ENCODE data around the gene MPI. TPM values are rescaled to one million over a fixed set of nuclear protein-coding genes. Genes with fewer than 3 reads are reported as not detected.
"Not testable (repeated sequence)": the region's sequence is repeated elsewhere in the genome, so short reads cannot be mapped to it uniquely, and the experiment has no call there.

Gene MPI
- total RNA-seq, 1 donor from 2014 or later, result 25.9 TPM

- Histone ChIP-seq H3K79me2 (ENCODE audit: insufficient read depth, low read length) (peaks cover 5% of the 10 kb centered on the region), H3K4me2 (ENCODE audit: low read length) (no peak overlapping the region), H3K27me3 (ENCODE audit: insufficient read depth, low read length) (no peaks in the 10 kb centered on the region), H3K27ac (ENCODE audit: low read depth, low read length) (no peak overlapping the region), H4K20me1 (ENCODE audit: insufficient read depth, low read length) (no peaks in the 10 kb centered on the region), H3K9me3 (ENCODE audit: insufficient read depth, low read depth, low read length) (peaks cover 5% of the 10 kb centered on the region), H3K9ac (ENCODE audit: low read length) (no peak overlapping the region), H3K36me3 (ENCODE audit: insufficient read depth, low read length) (no peaks in the 10 kb centered on the region), H3K4me1 (ENCODE audit: insufficient read depth, low read length) (peaks cover 18% of the 10 kb centered on the region), H3K4me3 (ENCODE audit: insufficient read depth, low read depth, low read length) (no peak overlapping the region), H2AFZ (ENCODE audit: low read depth, low read length) (no peak overlapping the region)
- no peak for DNase-seq (ENCODE audit: low read depth)
- Mint-ChIP-seq H3K9me3 (ENCODE audit: unreplicated experiment) (no peaks in the 10 kb centered on the region), H3K4me3 (ENCODE audit: unreplicated experiment) (no peak overlapping the region), H3K27me3 (ENCODE audit: low read depth, unreplicated experiment) (no peaks in the 10 kb centered on the region), H3K27ac (ENCODE audit: unreplicated experiment) (no peak overlapping the region), H3K36me3 (ENCODE audit: low read depth, unreplicated experiment) (peaks cover 3% of the 10 kb centered on the region), H3K4me1 (ENCODE audit: low read depth, unreplicated experiment) (peaks cover 19% of the 10 kb centered on the region)
- TF ChIP-seq CTCF (IDR thresholded peaks at IDR 0.05; ENCODE audit: insufficient read depth, low read depth, low read length) (no peak), EZH2 (IDR thresholded peaks at IDR 0.05; ENCODE audit: insufficient read depth, low read length) (no peak)
- FAIRE-seq, result no peak
Observed at GRCh38 chr15:74885461-74885860, 4.4 kb upstream of the MPI start.

- not testable (repeated sequence) for H3K27ac ChIP-seq (ENCODE audit: low read depth, low read length); H2AFZ ChIP-seq (ENCODE audit: low read depth, low read length); H3K9me3 Mint-ChIP-seq (ENCODE audit: unreplicated experiment); H3K36me3 Mint-ChIP-seq (ENCODE audit: low read depth, unreplicated experiment); H3K4me3 Mint-ChIP-seq (ENCODE audit: unreplicated experiment); H3K36me3 ChIP-seq (ENCODE audit: insufficient read depth, low read length); H3K4me3 ChIP-seq (ENCODE audit: insufficient read depth, low read depth, low read length); H3K9me3 ChIP-seq (ENCODE audit: insufficient read depth, low read depth, low read length); DNase-seq (ENCODE audit: low read depth); FAIRE-seq; H3K27me3 Mint-ChIP-seq (ENCODE audit: low read depth, unreplicated experiment); H3K27ac Mint-ChIP-seq (ENCODE audit: unreplicated experiment); H3K4me2 ChIP-seq (ENCODE audit: low read length); H4K20me1 ChIP-seq (ENCODE audit: insufficient read depth, low read length); H3K9ac ChIP-seq (ENCODE audit: low read length); H3K27me3 ChIP-seq (ENCODE audit: insufficient read depth, low read length)
- peaks cover 22% of the 10 kb centered on the region for H3K4me1 Mint-ChIP-seq (ENCODE audit: low read depth, unreplicated experiment)
- Histone ChIP-seq H3K4me1 (ENCODE audit: insufficient read depth, low read length) (peaks cover 23% of the 10 kb centered on the region), H3K79me2 (ENCODE audit: insufficient read depth, low read length) (peaks cover 10% of the 10 kb centered on the region)
Observed at GRCh38 chr15:74887537-74888193, 2.2 kb upstream of the MPI start.

GRCh38 chr15:74888716-74889115 lies 1.1 kb upstream of the MPI start:
- Mint-ChIP-seq H3K4me1 (ENCODE audit: low read depth, unreplicated experiment) (peaks cover 22% of the 10 kb centered on the region), H3K36me3 (ENCODE audit: low read depth, unreplicated experiment) (peaks cover 7% of the 10 kb centered on the region), H3K27me3 (ENCODE audit: low read depth, unreplicated experiment) (no peaks in the 10 kb centered on the region), H3K27ac (ENCODE audit: unreplicated experiment) (no peak overlapping the region), H3K9me3 (ENCODE audit: unreplicated experiment) (no peaks in the 10 kb centered on the region), H3K4me3 (ENCODE audit: unreplicated experiment) (peak overlapping the region; percentile 34)
- Histone ChIP-seq H2AFZ (ENCODE audit: low read depth, low read length) (peak overlapping the region; percentile 97), H3K79me2 (ENCODE audit: insufficient read depth, low read length) (peaks cover 10% of the 10 kb centered on the region), H4K20me1 (ENCODE audit: insufficient read depth, low read length) (no peaks in the 10 kb centered on the region), H3K4me3 (ENCODE audit: insufficient read depth, low read depth, low read length) (peak overlapping the region; percentile 85), H3K27ac (ENCODE audit: low read depth, low read length) (no peak overlapping the region), H3K4me1 (ENCODE audit: insufficient read depth, low read length) (peaks cover 23% of the 10 kb centered on the region), H3K27me3 (ENCODE audit: insufficient read depth, low read length) (no peaks in the 10 kb centered on the region), H3K36me3 (ENCODE audit: insufficient read depth, low read length) (peaks cover 3% of the 10 kb centered on the region), H3K9ac (ENCODE audit: low read length) (peak overlapping the region; percentile 92), H3K4me2 (ENCODE audit: low read length) (peak overlapping the region; percentile 93), H3K9me3 (ENCODE audit: insufficient read depth, low read depth, low read length) (no peaks in the 10 kb centered on the region)
- no peak for DNase-seq (ENCODE audit: low read depth)
- no peak for FAIRE-seq
- TF ChIP-seq CTCF (IDR thresholded peaks at IDR 0.05; ENCODE audit: insufficient read depth, low read depth, low read length) (no peak), EZH2 (IDR thresholded peaks at IDR 0.05; ENCODE audit: insufficient read depth, low read length) (no peak)

Data from astrocyte (in vitro differentiated cells and primary cell).